GM03348 (cell line): Measurements from ENCODE around the gene GATB.
A peak's percentile ranks its signal among the peaks of the same experiment; 100 is the strongest.

Experiments
- DNase-seq: peaks from one replicate; pipeline ENCODE4 v3.0.0; 2012; ENCODE audit warnings: low spot score

Gene GATB

DNA sequence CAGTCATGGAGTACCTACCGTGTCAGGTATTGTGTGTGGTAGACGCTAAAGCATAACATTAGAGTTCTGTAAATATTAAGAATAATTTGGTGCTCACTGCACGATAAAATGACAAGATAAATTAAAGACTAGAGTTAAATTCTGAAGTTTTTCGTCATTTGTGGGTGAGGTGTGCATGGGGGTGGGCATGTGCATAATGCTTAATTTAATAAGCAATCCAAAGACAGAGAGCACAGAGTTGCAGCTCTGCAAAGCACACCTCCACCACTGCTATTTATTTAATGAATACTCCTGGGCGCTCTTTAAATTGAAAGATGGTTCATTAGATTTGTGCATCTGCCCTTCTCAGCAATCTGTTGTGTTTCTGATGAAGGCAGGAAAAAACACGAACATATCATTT, 62.6 kb downstream of the GATB start:
- DNase-seq, result no peak

GRCh38 chr4:151694961-151695720, 65.7 kb downstream of the GATB start:
- DNase-seq, result no peak

GRCh38 chr4:151692821-151693673, 67.8 kb downstream of the GATB start:
- no peak for DNase-seq

DNA sequence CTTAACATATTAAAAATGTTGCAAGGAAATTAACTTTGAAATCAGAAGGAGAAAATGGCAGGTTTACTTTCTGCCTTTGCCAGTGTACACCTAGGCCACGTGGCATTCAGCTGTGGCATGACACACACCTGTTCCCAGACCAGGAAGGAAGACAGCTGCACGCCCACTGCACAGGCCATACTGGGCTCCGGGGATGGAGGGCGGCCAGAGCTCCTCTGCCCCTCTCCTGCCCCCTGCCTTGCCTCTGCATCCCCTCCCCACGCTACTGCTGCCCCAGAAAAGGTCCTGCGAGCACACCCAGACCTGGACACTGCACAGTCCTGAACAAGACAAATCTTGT, 68.4 kb downstream of the GATB start:
- DNase-seq, result no peak

DNA sequence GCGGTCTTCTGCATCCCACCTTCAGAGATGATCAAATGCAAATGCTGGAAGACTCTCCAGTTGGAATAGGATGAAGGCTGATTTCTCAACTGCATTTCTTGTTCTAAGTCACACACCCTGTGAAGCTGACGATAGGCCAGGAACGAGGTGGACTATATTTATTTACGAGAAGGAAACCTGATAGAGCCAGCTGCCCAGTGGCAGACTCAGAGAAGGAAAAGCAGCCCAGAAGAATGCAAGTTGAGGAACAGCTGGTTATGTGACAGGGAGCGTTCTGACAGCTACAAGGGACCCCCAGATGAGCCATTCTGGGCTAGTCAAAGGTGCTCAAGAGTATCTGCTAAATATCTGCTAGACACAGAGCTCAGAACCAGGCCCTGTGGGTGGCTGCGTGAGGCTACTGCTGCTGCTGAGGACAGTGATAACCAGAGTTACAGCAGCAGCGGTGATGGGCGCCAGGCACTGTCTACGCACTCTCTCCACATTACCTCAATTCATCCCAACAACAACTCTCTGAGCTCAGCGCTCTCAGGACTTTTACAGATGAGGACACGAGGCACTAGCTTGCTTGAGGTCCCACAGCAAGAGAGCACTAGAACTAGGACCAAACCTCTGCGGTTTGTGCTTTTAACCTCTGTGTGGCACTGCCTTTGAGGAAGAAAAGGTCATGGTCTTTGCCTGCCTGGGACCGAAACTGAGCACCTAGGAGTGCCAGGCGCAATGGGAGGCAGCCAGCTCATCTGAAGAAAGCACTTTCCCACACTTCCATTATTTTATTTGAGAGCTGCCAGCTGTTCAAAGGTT, 69.0 kb downstream of the GATB start:
- no peak for DNase-seq

- DNase-seq, result peak; percentile 44
Observed at GRCh38 chr4:151690876-151691275, 69.9 kb downstream of the GATB start.

DNA sequence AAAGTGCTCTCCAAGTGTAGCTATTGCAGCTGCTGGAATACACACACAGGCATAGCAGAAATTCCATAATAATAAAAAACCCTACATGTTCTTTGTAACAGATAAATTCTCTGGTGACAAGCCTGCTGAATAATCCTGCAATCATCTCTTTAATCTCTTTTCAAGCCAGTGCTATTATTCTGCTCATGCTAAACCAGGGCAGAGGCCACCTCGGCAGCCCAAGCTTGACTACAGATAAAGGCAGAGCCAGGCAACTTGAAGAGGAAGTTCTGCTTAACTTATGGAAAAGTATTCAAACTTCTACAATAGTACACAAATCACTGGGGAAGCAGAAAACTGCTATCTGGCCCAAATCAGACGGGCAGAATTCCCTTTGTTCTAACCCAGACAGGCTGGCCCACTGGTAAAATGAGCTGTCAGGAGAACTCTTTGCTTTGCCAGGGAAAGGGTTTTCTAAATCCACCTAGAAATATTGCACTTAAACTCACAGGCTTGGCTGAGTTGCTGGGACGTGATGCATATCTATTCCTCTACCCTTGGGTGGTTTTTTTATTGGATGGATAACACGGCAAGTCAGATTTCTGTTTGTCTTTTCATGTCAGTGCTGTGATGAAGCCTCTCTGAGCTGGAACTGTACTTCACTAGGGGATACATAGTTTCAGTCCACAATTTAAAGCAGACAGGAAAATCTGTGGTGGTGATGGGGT, 70.5 kb downstream of the GATB start:
- DNase-seq, result peak; percentile 73

GRCh38 chr4:151689211-151689991, 71.4 kb downstream of the GATB start:
- no peak for DNase-seq

DNA sequence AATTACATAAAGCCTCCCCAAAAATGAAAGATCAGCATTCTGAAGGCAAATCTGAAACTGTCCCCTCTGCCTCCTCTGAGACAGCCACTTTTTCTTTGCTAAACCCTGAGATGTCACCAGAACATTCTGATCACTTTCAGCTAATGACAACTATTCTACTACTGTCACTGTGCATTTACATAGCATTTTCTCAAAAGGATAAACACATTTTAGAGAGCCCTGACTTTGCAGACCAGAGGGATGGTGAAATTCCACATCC, 72.1 kb downstream of the GATB start:
- no peak for DNase-seq

DNA sequence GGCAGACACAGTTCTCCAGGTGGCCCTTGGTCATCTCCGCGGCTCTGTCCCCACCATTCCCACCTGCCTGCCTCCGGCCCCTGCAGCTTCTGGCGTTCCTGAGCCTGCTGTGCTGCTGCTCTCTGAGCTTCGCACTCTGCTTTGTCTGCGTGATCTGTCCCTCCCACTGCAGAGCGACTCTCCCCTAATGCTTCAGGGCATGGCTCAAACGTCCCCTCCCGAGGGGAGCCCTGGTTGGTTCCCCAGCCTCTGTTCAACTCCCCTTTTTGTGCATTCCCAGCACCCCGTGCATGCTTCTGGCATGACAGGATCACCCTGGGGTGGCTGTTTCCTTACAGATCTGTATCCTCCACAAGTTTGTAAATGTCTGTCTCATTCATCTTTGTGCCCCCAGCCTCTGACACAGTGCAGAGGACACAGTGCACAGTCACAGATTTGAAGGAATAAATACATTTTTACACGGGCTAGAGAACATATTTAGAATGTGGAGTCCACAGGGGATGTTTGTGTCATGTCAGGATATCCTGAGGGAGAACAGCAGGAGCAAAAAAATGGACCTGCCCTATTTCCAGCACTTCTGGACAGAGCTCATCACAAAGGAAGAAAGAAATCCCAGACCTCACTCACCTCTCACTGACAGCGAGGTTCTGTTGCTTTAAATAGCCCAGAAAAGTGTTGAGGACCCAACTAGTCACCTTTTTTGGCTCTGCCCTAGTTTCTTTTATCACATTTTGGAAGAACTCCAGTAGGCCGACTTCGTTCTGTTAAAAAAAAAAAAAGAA, 72.6 kb downstream of the GATB start:
- peak; percentile 39 for DNase-seq

DNA sequence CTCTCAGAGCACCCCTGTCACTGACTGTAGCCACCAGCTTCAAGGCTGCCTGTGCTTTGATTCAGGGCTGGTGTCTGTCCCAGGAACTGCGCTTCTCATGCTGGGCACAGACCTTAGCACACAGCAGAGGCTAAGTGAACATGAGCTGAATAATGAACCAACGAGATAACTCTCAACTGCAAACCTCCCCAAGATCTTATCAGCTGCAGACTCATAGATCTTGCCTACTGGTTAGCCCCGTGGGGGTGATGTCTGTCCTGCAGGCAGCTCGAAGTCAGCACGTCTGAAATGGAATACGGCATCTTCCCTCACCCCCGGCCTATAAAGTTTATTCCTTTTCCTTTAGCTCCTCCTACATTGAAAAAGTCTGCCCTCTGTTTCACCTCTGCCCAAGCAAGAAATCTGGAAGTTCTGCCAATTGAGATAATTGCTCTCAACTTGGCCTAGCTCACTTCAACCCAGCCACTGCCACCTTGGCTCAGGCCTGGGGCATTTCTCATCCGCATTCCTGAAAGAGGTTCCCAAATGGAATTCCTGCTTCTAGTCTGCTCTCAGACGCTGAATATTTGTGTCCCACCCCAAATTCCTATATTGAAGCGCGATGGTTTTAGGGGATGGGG, 73.7 kb downstream of the GATB start:
- no peak for DNase-seq

DNA sequence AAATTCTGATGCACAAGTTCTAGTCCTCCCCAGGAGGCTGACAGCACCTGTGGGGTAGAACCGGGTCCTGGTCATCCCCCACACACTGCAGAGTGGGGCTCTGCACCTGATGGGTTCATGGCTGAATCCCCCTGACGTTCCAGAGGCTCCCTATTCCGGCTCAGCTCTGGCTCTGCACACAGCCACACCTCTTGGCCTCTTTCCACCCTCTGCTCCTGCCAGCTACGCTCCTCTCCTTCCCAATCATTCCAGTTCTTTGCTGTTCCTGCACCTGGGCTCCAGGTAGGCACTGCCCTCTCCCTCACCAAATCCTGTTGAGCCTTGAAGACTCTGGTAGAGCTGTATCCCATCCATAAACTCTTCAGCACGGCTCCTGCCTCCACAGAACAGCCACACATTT, 75.5 kb downstream of the GATB start:
- no peak for DNase-seq

DNA sequence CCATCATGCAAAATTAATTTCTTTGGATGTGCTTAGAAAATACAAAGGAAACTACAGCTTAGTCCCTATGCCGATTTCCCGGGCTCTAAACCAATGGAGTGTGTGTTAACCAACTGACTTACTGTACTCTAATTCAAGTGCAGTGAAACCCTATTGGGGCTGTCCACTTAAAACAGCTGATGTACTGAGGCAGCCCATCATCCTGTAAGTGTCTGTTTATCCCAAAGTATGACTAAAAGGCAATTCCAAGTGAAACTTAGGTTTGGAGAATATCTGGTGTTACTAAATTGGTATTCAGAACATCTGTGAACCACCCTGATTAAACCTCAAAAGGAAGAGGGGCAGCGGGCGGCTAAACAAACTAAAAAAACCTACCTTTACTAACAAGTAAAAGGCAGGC, 79.7 kb downstream of the GATB start:
- no peak for DNase-seq

GRCh38 chr4:151679231-151679630, 81.6 kb downstream of the GATB start:
- DNase-seq, result no peak

DNA sequence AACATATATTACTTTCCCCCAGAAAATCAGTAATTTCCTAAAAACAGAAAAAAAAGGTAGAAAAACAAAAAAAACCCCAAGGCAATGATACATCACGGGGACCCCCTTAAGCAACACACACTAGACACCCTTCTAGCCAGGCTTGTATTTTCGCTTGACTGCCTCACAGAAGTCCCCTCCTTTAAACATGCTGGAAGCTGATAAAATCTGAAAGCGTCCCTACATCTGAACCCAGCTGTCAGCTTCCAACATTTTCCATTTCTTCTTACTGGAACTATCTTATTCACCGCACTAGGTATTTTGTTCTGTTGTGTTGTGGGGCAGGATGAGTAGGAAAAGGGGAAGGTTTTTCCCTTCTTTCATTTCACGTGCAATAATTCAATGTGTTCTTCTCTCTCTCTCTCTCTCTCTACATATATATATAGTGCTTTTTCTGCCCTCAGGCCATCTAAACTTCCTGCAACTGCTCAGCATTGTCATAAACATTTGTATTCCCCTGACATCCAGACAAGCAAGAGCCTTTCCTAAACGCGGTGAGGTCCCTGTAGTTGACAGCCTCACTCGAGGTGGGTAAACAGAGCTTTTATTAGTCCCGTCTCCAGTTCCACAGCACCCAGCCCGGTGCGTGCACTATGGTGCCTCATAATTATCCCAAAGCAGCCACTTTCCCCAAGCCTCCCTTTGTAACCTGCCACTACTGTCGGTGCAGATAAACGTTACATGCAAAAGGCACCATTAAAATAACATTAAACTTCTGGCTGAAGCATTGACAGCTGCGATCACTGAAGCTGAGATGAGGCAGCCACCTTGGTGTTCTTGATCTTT, 82.5 kb downstream of the GATB start:
- DNase-seq, result no peak

DNA sequence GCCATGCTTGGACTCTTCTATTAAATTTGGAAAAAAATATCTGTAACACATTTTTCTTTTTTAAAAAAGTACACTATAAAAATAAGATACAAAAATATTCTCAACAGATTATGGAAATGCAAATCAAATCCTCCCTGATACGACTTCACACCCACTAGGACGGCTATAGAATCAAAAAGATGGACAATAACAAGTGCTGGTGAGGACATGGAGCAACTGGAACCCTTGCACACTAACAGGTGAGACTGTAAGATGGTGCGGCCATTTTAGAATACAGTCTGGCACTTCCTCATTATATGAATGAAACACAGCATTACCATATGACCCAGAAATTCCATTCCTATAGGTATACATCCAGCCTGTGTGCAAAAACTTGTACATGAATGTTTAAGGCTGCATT, 83.6 kb downstream of the GATB start:
- DNase-seq, result no peak

DNA sequence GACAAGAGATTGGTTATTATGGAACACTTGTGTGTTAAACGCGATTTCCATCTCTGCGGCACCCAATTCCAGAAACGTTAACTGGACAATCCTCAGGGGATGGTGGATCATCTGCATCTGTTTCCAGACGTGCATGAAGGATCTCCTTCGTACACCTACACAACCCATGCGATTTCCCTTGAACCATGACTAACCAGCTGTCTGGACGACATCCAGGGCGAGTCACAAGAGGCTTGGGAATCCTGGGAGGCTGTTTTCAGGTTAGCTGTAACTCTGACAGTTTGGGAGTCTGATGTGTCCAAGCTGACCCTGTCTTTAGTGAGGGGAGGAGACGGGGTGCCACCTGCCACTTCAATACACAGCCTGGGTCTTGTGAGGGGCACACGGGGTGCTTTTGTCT, 84.5 kb downstream of the GATB start:
- DNase-seq, result peak; percentile 78

DNA sequence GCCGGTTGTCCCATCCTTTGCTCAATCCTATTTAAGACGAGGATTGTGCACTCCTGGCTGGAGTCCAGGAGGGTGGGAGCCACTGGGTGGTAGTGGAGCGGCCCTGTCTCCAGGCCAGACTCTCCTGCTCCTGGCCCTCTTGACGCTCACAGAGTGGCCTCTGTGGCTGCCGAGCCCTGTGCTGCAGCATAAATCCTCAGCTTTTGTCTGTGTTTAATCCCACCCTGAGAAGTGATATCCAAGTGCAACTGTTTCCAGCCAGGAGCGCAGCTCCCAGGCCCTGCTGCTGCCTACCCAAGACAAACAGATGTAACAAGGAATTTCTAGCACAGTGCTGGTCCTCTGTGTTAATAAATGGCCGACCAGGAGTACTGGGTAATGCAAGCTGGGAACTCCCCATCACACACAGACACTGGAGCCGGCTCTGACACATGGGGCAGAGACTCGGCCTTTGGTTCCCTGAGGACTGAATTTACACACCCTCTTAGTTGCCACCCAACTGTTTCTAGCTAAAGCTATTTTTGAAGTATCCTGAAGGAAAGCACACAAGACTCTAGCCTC, 85.3 kb downstream of the GATB start:
- DNase-seq, result no peak

- DNase-seq, result peak; percentile 31
Observed at GRCh38 chr4:151674804-151675391, 85.9 kb downstream of the GATB start.
